Measurements from ENCODE around the gene ACCS. TPM values are rescaled to one million over a fixed set of nuclear protein-coding genes. Genes with fewer than 3 reads are reported as not detected.

The ACCS gene
- total RNA-seq, 4 donors from 2014 or later: 17.4 to 54.1 (median 30.1) TPM

GRCh38 chr11:44072757-44073658 lies 6.9 kb downstream of the ACCS start:
- TF ChIP-seq POLR2AphosphoS5 (IDR thresholded peaks at IDR 0.05) (no peak), EP300 (IDR thresholded peaks at IDR 0.05) (no peak), POLR2A (IDR thresholded peaks at IDR 0.05) (no peak)
- TF ChIP-seq, protein P1, sequence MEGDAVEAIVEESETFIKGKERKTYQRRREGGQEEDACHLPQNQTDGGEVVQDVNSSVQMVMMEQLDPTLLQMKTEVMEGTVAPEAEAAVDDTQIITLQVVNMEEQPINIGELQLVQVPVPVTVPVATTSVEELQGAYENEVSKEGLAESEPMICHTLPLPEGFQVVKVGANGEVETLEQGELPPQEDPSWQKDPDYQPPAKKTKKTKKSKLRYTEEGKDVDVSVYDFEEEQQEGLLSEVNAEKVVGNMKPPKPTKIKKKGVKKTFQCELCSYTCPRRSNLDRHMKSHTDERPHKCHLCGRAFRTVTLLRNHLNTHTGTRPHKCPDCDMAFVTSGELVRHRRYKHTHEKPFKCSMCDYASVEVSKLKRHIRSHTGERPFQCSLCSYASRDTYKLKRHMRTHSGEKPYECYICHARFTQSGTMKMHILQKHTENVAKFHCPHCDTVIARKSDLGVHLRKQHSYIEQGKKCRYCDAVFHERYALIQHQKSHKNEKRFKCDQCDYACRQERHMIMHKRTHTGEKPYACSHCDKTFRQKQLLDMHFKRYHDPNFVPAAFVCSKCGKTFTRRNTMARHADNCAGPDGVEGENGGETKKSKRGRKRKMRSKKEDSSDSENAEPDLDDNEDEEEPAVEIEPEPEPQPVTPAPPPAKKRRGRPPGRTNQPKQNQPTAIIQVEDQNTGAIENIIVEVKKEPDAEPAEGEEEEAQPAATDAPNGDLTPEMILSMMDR (IDR thresholded peaks at IDR 0.05): no peak
- Histone ChIP-seq H3K9me3 (no peaks in the 10 kb centered on the region), H3K27me3 (no peaks in the 10 kb centered on the region), H3K36me3 (peaks cover 53% of the 10 kb centered on the region), H3K27ac (no peak overlapping the region), H3K4me3 (no peak overlapping the region), H3K4me1 (no peaks in the 10 kb centered on the region)
- no peak for DNase-seq (ENCODE audit: low spot score in 2 of 2)
- WGBS: 94% methylated on average over 8 of the region's 8 CpGs

GRCh38 chr11:44078794-44079193 lies 12.7 kb downstream of the ACCS start:
- Histone ChIP-seq H3K27me3 (no peaks in the 10 kb centered on the region), H3K9me3 (no peaks in the 10 kb centered on the region), H3K4me1 (no peaks in the 10 kb centered on the region), H3K4me3 (no peak overlapping the region), H3K27ac (no peak overlapping the region), H3K36me3 (peaks cover 86% of the 10 kb centered on the region)
- WGBS: 95% methylated on average over 5 of the region's 5 CpGs
- no peak for DNase-seq (ENCODE audit: low spot score in 2 of 2)
- TF ChIP-seq POLR2AphosphoS5 (IDR thresholded peaks at IDR 0.05) (no peak), EP300 (IDR thresholded peaks at IDR 0.05) (no peak), POLR2A (IDR thresholded peaks at IDR 0.05) (no peak)
- TF ChIP-seq, protein P1 (IDR thresholded peaks at IDR 0.05): no peak

GRCh38 chr11:44079376-44079775 lies 13.3 kb downstream of the ACCS start:
- 93% methylated on average over 5 of the region's 6 CpGs for WGBS
- Histone ChIP-seq H3K36me3 (peaks cover 86% of the 10 kb centered on the region), H3K4me1 (no peaks in the 10 kb centered on the region), H3K27me3 (no peaks in the 10 kb centered on the region), H3K27ac (no peak overlapping the region), H3K4me3 (no peak overlapping the region), H3K9me3 (no peaks in the 10 kb centered on the region)
- TF ChIP-seq POLR2A (IDR thresholded peaks at IDR 0.05) (no peak), POLR2AphosphoS5 (IDR thresholded peaks at IDR 0.05) (no peak), EP300 (IDR thresholded peaks at IDR 0.05) (no peak)
- TF ChIP-seq, protein P1 (IDR thresholded peaks at IDR 0.05): no peak
- no peak for DNase-seq (ENCODE audit: low spot score in 2 of 2)

- Histone ChIP-seq H3K27me3 (no peaks in the 10 kb centered on the region), H3K4me1 (no peaks in the 10 kb centered on the region), H3K27ac (no peak overlapping the region), H3K9me3 (no peaks in the 10 kb centered on the region), H3K4me3 (no peak overlapping the region), H3K36me3 (peaks cover 73% of the 10 kb centered on the region)
- 95% methylated on average over 4 of the region's 9 CpGs for WGBS
- DNase-seq (ENCODE audit: low spot score in 2 of 2): no peak
- TF ChIP-seq POLR2AphosphoS5 (IDR thresholded peaks at IDR 0.05) (no peak), POLR2A (IDR thresholded peaks at IDR 0.05) (no peak), EP300 (IDR thresholded peaks at IDR 0.05) (no peak)
- TF ChIP-seq, protein P1 (IDR thresholded peaks at IDR 0.05): no peak
These were observed 14.9 kb downstream of the ACCS start for GRCh38 chr11:44080951-44081350.

DNA sequence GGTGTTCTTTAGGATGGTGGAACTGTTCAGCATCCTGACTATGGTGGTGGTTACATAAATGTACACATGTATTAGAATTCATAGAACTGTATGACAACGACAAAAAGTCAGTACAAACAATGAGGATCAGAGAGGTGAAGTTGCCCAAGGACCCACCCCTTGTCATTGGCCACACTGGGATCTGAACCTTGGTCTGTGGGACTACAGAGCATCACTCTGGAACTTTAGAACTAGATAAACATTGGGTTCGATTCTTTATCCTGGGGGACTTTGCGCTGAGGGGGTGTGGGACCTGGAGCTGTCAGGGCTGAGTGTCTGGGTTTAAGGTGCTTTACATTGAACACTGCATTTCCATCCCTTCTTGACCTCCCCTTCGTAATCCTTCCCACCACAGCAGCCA lies 16.6 kb downstream of the ACCS start:
- WGBS: 96% methylated on average over 4 of the region's 4 CpGs
- peaks cover 64% of the 10 kb centered on the region for H3K36me3 ChIP-seq
- no peak overlapping the region for H3K4me3 ChIP-seq
- H3K27ac ChIP-seq: no peak overlapping the region
- no peaks in the 10 kb centered on the region for H3K4me1 ChIP-seq
- TF ChIP-seq, protein P1 (IDR thresholded peaks at IDR 0.05): no peak
- TF ChIP-seq EP300 (IDR thresholded peaks at IDR 0.05): no peak
- TF ChIP-seq POLR2AphosphoS5 (IDR thresholded peaks at IDR 0.05): no peak
- no peaks in the 10 kb centered on the region for H3K9me3 ChIP-seq
- H3K27me3 ChIP-seq: no peaks in the 10 kb centered on the region
- no peak for DNase-seq (ENCODE audit: low spot score in 2 of 2)

Measured in suprapubic skin (tissue), 4 donors.